ENCODE data around the gene SLC38A2. TPM values are rescaled to one million over a fixed set of nuclear protein-coding genes. Genes with fewer than 3 reads are reported as not detected.

The SLC38A2 gene
- total RNA-seq, 1 experiment from 2014 or later = 381 TPM

DNA sequence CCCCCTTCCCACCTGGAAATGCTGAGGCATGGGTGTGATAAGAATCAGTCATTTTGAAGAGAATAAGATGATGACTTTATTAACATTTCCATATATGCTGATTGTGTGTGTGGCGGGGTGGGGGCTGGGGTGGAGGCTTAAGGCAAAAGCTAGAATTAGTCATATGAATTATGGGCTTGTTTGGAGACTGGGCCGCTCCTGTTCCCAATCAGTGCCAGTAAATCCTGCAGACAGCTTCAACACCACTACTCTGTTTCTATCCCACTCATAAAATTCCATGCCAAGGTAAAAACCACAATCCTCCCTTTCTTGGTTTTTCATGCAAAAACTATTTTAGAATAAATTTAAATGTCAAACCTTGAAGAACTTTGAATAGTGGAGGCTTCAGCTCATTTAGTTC lies 29.9 kb upstream of the SLC38A2 start (continued):
- TF ChIP-seq, protein P1, sequence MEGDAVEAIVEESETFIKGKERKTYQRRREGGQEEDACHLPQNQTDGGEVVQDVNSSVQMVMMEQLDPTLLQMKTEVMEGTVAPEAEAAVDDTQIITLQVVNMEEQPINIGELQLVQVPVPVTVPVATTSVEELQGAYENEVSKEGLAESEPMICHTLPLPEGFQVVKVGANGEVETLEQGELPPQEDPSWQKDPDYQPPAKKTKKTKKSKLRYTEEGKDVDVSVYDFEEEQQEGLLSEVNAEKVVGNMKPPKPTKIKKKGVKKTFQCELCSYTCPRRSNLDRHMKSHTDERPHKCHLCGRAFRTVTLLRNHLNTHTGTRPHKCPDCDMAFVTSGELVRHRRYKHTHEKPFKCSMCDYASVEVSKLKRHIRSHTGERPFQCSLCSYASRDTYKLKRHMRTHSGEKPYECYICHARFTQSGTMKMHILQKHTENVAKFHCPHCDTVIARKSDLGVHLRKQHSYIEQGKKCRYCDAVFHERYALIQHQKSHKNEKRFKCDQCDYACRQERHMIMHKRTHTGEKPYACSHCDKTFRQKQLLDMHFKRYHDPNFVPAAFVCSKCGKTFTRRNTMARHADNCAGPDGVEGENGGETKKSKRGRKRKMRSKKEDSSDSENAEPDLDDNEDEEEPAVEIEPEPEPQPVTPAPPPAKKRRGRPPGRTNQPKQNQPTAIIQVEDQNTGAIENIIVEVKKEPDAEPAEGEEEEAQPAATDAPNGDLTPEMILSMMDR (IDR thresholded peaks at IDR 0.05) = no peak
- TF ChIP-seq, protein P2, sequence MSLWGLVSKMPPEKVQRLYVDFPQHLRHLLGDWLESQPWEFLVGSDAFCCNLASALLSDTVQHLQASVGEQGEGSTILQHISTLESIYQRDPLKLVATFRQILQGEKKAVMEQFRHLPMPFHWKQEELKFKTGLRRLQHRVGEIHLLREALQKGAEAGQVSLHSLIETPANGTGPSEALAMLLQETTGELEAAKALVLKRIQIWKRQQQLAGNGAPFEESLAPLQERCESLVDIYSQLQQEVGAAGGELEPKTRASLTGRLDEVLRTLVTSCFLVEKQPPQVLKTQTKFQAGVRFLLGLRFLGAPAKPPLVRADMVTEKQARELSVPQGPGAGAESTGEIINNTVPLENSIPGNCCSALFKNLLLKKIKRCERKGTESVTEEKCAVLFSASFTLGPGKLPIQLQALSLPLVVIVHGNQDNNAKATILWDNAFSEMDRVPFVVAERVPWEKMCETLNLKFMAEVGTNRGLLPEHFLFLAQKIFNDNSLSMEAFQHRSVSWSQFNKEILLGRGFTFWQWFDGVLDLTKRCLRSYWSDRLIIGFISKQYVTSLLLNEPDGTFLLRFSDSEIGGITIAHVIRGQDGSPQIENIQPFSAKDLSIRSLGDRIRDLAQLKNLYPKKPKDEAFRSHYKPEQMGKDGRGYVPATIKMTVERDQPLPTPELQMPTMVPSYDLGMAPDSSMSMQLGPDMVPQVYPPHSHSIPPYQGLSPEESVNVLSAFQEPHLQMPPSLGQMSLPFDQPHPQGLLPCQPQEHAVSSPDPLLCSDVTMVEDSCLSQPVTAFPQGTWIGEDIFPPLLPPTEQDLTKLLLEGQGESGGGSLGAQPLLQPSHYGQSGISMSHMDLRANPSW (CRISPR knock-in tag; conservative IDR thresholded peaks at IDR 0.05; ENCODE audit: low read depth) = no peak
- TF ChIP-seq IRF2 (CRISPR knock-in tag; IDR thresholded peaks at IDR 0.05; ENCODE audit: borderline replicate concordance, low read depth) = no peak
- no peak for TF ChIP-seq ZNF317 (CRISPR knock-in tag; IDR thresholded peaks at IDR 0.05; ENCODE audit: borderline replicate concordance, low read depth)
- TF ChIP-seq GRHL2 (CRISPR knock-in tag; IDR thresholded peaks at IDR 0.05; ENCODE audit: insufficient replicate concordance, severe bottlenecking) = no peak
- TF ChIP-seq, protein P3, sequence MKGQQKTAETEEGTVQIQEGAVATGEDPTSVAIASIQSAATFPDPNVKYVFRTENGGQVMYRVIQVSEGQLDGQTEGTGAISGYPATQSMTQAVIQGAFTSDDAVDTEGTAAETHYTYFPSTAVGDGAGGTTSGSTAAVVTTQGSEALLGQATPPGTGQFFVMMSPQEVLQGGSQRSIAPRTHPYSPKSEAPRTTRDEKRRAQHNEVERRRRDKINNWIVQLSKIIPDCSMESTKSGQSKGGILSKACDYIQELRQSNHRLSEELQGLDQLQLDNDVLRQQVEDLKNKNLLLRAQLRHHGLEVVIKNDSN (CRISPR knock-in tag; IDR thresholded peaks at IDR 0.05) = no peak
- no peak for TF ChIP-seq TEAD4 (CRISPR knock-in tag; IDR thresholded peaks at IDR 0.05)
- TF ChIP-seq CREM (CRISPR knock-in tag; IDR thresholded peaks at IDR 0.05) = no peak
- no peak for TF ChIP-seq ZNF423 (CRISPR knock-in tag; IDR thresholded peaks at IDR 0.05)
- no peak for TF ChIP-seq ESRRA (CRISPR knock-in tag; IDR thresholded peaks at IDR 0.05; ENCODE audit: borderline replicate concordance)
- TF ChIP-seq CREB1 (CRISPR knock-in tag; IDR thresholded peaks at IDR 0.05) = no peak

DNA sequence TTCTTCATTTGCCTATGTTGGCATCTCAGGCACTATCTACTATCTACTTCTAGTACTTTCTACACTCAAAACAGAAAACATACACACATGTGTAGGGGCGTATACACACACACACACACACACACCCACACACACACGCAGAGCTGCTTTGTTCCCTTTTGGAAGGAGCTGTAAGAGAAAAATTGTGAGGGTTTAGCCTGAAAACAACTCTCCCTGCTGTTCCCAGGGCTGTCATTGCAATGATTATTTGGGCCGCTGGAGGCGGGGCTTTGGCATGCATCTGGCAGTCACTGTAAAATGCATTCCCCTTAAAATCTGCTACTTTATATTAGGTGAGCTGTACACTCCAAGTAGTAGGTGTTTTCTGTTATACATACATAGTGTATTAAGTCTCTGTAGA lies 29.1 kb upstream of the SLC38A2 start:
- CTCF ChIA-PET = interaction anchor here (1.1 kb wide), 1 partner anchor 9 kb away, joined by 4 read pairs; no protein-coding TSS in a partner anchor
- peak; percentile 65 for ATAC-seq

More for the DNA sequence above, 29.1 kb upstream of the SLC38A2 start:
- Mint-ChIP-seq H3K27me3 (ENCODE audit: low read depth) (peaks cover 12% of the 10 kb centered on the region), H3K4me1 (peaks cover 42% of the 10 kb centered on the region), H3K4me3 (no peak overlapping the region), H3K9me3 (peaks cover 39% of the 10 kb centered on the region), H3K36me3 (peaks cover 47% of the 10 kb centered on the region), H3K27ac (no peak overlapping the region)
- TF ChIP-seq NR2C2 (CRISPR knock-in tag; IDR thresholded peaks at IDR 0.05) (no peak), RELA (CRISPR knock-in tag; IDR thresholded peaks at IDR 0.05; ENCODE audit: borderline replicate concordance) (no peak), GRHL2 (CRISPR knock-in tag; IDR thresholded peaks at IDR 0.05; ENCODE audit: insufficient replicate concordance, severe bottlenecking) (no peak), SP1 (CRISPR knock-in tag; conservative IDR thresholded peaks at IDR 0.05) (no peak), ELF4 (CRISPR knock-in tag; IDR thresholded peaks at IDR 0.05; ENCODE audit: low read depth) (no peak), SOX15 (CRISPR knock-in tag; IDR thresholded peaks at IDR 0.05) (no peak), ZNF232 (CRISPR knock-in tag; IDR thresholded peaks at IDR 0.05) (no peak), ZNF138 (CRISPR knock-in tag; conservative IDR thresholded peaks at IDR 0.05) (no peak), ZNF416 (CRISPR knock-in tag; IDR thresholded peaks at IDR 0.05) (no peak), FOXP1 (CRISPR knock-in tag; IDR thresholded peaks at IDR 0.05; ENCODE audit: borderline replicate concordance) (no peak), ZNF671 (CRISPR knock-in tag; IDR thresholded peaks at IDR 0.05) (no peak)
- TF ChIP-seq, protein P4, sequence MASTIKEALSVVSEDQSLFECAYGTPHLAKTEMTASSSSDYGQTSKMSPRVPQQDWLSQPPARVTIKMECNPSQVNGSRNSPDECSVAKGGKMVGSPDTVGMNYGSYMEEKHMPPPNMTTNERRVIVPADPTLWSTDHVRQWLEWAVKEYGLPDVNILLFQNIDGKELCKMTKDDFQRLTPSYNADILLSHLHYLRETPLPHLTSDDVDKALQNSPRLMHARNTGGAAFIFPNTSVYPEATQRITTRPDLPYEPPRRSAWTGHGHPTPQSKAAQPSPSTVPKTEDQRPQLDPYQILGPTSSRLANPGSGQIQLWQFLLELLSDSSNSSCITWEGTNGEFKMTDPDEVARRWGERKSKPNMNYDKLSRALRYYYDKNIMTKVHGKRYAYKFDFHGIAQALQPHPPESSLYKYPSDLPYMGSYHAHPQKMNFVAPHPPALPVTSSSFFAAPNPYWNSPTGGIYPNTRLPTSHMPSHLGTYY (CRISPR knock-in tag; IDR thresholded peaks at IDR 0.05) = no peak
- TF ChIP-seq, protein P5, sequence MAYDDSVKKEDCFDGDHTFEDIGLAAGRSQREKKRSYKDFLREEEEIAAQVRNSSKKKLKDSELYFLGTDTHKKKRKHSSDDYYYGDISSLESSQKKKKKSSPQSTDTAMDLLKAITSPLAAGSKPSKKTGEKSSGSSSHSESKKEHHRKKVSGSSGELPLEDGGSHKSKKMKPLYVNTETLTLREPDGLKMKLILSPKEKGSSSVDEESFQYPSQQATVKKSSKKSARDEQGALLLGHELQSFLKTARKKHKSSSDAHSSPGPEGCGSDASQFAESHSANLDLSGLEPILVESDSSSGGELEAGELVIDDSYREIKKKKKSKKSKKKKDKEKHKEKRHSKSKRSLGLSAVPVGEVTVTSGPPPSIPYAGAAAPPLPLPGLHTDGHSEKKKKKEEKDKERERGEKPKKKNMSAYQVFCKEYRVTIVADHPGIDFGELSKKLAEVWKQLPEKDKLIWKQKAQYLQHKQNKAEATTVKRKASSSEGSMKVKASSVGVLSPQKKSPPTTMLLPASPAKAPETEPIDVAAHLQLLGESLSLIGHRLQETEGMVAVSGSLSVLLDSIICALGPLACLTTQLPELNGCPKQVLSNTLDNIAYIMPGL (CRISPR knock-in tag; IDR thresholded peaks at IDR 0.05) = no peak
- TF ChIP-seq, protein P6, sequence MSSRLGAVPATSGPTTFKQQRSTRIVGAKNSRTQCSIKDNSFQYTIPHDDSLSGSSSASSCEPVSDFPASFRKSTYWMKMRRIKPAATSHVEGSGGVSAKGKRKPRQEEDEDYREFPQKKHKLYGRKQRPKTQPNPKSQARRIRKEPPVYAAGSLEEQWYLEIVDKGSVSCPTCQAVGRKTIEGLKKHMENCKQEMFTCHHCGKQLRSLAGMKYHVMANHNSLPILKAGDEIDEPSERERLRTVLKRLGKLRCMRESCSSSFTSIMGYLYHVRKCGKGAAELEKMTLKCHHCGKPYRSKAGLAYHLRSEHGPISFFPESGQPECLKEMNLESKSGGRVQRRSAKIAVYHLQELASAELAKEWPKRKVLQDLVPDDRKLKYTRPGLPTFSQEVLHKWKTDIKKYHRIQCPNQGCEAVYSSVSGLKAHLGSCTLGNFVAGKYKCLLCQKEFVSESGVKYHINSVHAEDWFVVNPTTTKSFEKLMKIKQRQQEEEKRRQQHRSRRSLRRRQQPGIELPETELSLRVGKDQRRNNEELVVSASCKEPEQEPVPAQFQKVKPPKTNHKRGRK (CRISPR knock-in tag; IDR thresholded peaks at IDR 0.05; ENCODE audit: borderline replicate concordance) = no peak
- DNase-seq (ENCODE audit: low spot score) = no peak
- POLR2A ChIA-PET = interaction anchor here (0.6 kb wide), 1 partner anchor 491 kb away, joined by 4 read pairs; no protein-coding TSS in a partner anchor
